Measurements from ENCODE around the gene GLCCI1. TPM values are rescaled to one million over a fixed set of nuclear protein-coding genes. Genes with fewer than 3 reads are reported as not detected.

The GLCCI1 gene
- polyA plus RNA-seq (2013) = 16.8 TPM

GRCh38 chr7:7968544-7969305, at the start of gene GLCCI1:
GLCCI1 (plus strand) TSS chr7:7968796; CDS start chr7:7969351, 555 bp downstream.
- H3K36me3 ChIP-seq (ENCODE audit: control insufficient read depth in 4 of 4, insufficient read depth in 4 of 4, low read length in 3 of 4) = no peaks in the 10 kb centered on the region
- no peaks in the 10 kb centered on the region for H3K9me3 ChIP-seq (ENCODE audit: control extremely low read depth in 1 of 5, control insufficient read depth in 4 of 5, insufficient read depth in 2 of 5, low read depth in 1 of 5, low read length in 4 of 5)
- H3K27ac ChIP-seq (ENCODE audit: insufficient read depth in 1 of 2, low read depth in 1 of 2, low read length in 2 of 2, poor library complexity in 1 of 2, severe bottlenecking in 2 of 2) = peak within 1 kb of the TSS; percentile 71 to 90
- WGBS (ENCODE audit: insufficient coverage) = 0% methylated on average over 51 of the region's 77 CpGs
- ChIA-PET CTCF (interaction anchor here (1.5 kb wide), 1 partner anchor 109 kb away, joined by 4 read pairs; no protein-coding TSS in a partner anchor), POLR2A (interaction anchor here (0.5 to 1.6 kb wide), 4 partner anchors 27 to 287 kb away, joined by 3 to 4 read pairs (median 3); no protein-coding TSS in a partner anchor)
- peak; percentile 98 to 99 (median 99) for DNase-seq
- H3K4me3 ChIP-seq (ENCODE audit: control insufficient read depth in 1 of 7, extremely low read depth in 1 of 7, insufficient read depth in 4 of 7, low read depth in 2 of 7, low read length in 6 of 7) = peak within 1 kb of the TSS; percentile 74 to 99 (median 87)
- H3K27me3 ChIP-seq (replicated peaks in 2 of 5; ENCODE audit: control insufficient read depth in 4 of 5, insufficient read depth in 5 of 5, low read length in 4 of 5) = no peaks in the 10 kb centered on the region
- H3K4me1 ChIP-seq (ENCODE audit: control extremely low read depth in 1 of 4, control insufficient read depth in 4 of 4, insufficient read depth in 4 of 4, low read length in 3 of 4) = peaks cover 12 to 38% (median 28%) of the 10 kb centered on the region in 4 experiments

DNA sequence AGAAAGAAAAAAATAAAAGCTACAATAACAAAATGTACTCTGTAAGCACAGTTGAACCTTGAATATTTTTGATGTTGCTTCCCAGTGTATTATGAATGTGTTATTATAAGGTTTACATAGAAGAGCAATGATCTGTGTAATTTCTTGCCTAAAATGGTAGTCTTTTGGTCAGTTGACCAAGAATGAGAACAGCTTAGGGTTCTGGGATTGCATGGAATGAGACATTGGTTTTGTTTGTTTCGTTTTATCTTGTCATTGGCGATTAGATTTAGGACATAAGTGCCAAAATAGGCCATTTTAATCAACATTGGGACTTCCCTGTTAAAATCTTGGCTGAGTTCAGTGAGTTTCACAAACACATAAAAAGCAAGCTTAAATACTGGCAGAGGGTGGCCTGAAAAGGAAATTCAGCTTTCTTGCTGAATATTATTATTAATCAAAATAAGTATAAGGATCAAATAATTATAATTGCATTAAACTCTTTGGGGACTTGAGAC, 49.1 kb upstream of the GLCCI1 start:
- WGBS (ENCODE audit: insufficient coverage) = 100% methylated on average over 2 of the region's 2 CpGs
- H3K4me3 ChIP-seq (ENCODE audit: control insufficient read depth in 1 of 7, extremely low read depth in 1 of 7, insufficient read depth in 4 of 7, low read depth in 2 of 7, low read length in 6 of 7) = no peak overlapping the region
- H3K27ac ChIP-seq (ENCODE audit: insufficient read depth in 1 of 2, low read depth in 1 of 2, low read length in 2 of 2, poor library complexity in 1 of 2, severe bottlenecking in 2 of 2) = no peak overlapping the region
- POLR2A ChIA-PET = no interaction called here
- no peaks in the 10 kb centered on the region for H3K36me3 ChIP-seq (ENCODE audit: control insufficient read depth in 4 of 4, insufficient read depth in 4 of 4, low read length in 3 of 4)
- CTCF ChIA-PET = interaction anchor here (0.7 to 1.6 kb wide), 2 partner anchors 9 to 53 kb away, joined by 3 to 8 read pairs; no protein-coding TSS in a partner anchor
- no peaks in the 10 kb centered on the region for H3K27me3 ChIP-seq (replicated peaks in 2 of 5; ENCODE audit: control insufficient read depth in 4 of 5, insufficient read depth in 5 of 5, low read length in 4 of 5)
- DNase-seq = no peak
- H3K9me3 ChIP-seq (ENCODE audit: control extremely low read depth in 1 of 5, control insufficient read depth in 4 of 5, insufficient read depth in 2 of 5, low read depth in 1 of 5, low read length in 4 of 5) = no peaks in the 10 kb centered on the region
- H3K4me1 ChIP-seq (ENCODE audit: control extremely low read depth in 1 of 4, control insufficient read depth in 4 of 4, insufficient read depth in 4 of 4, low read length in 3 of 4) = peaks cover 0 to 4% (median 0%) of the 10 kb centered on the region in 4 experiments

DNA sequence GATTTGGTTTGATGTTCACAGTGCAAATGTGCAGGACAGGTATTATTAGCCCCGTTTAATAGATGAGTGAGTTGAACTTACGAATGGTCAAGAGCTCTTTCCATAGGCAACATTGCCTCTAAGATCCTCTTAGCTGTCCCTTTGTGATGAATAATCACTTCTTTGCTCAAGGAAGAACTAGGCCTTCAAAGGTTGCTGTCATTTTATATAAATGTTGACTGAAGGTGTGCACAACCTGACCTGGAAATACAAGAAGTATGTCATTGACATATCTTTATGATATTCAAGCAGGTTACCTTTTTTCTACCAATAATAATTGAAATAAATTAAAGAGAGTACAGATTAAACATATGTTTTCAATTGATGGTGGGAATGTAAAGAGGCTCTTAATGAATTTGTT, 48.5 kb upstream of the GLCCI1 start:
- ChIA-PET POLR2A (interaction anchor here (0.6 kb wide), 2 partner anchors 146 to 337 kb away, joined by 3 to 4 read pairs; no protein-coding TSS in a partner anchor), CTCF (interaction anchor here (0.7 to 1.6 kb wide), 2 partner anchors 9 to 53 kb away, joined by 3 to 8 read pairs; no protein-coding TSS in a partner anchor)
- Histone ChIP-seq H3K4me1 (ENCODE audit: control extremely low read depth in 1 of 4, control insufficient read depth in 4 of 4, insufficient read depth in 4 of 4, low read length in 3 of 4) (peaks cover 0 to 4% (median 0%) of the 10 kb centered on the region in 4 experiments), H3K9me3 (ENCODE audit: control extremely low read depth in 1 of 5, control insufficient read depth in 4 of 5, insufficient read depth in 2 of 5, low read depth in 1 of 5, low read length in 4 of 5) (no peaks in the 10 kb centered on the region), H3K27ac (ENCODE audit: insufficient read depth in 1 of 2, low read depth in 1 of 2, low read length in 2 of 2, poor library complexity in 1 of 2, severe bottlenecking in 2 of 2) (no peak overlapping the region), H3K27me3 (replicated peaks in 2 of 5; ENCODE audit: control insufficient read depth in 4 of 5, insufficient read depth in 5 of 5, low read length in 4 of 5) (no peaks in the 10 kb centered on the region), H3K4me3 (ENCODE audit: control insufficient read depth in 1 of 7, extremely low read depth in 1 of 7, insufficient read depth in 4 of 7, low read depth in 2 of 7, low read length in 6 of 7) (no peak overlapping the region), H3K36me3 (ENCODE audit: control insufficient read depth in 4 of 4, insufficient read depth in 4 of 4, low read length in 3 of 4) (no peaks in the 10 kb centered on the region)
- no peak for DNase-seq
- WGBS (ENCODE audit: insufficient coverage) = no CpG with 5 or more reads among the region's 2 CpGs

DNA sequence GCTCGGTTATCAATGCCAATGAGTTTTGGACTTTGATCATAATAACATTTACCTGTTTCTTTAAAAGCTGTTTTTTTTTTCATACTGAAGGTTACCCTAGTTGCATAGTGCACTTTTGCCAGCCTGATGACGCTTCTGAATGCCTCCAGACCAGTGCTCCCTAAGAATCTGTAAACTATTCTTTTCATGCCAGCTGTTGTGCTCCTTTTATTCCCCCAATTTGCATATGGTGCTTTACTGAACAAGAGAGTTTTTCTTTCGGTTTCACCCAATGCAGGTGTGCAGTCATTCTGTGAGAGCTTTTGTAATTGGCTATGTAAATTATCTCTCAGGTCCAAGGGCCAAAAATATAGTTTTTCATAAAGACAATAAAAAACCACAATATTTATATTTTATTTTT, 48.1 kb upstream of the GLCCI1 start:
- Histone ChIP-seq H3K36me3 (ENCODE audit: control insufficient read depth in 4 of 4, insufficient read depth in 4 of 4, low read length in 3 of 4) (no peaks in the 10 kb centered on the region), H3K27ac (ENCODE audit: insufficient read depth in 1 of 2, low read depth in 1 of 2, low read length in 2 of 2, poor library complexity in 1 of 2, severe bottlenecking in 2 of 2) (no peak overlapping the region), H3K27me3 (replicated peaks in 2 of 5; ENCODE audit: control insufficient read depth in 4 of 5, insufficient read depth in 5 of 5, low read length in 4 of 5) (no peaks in the 10 kb centered on the region), H3K4me3 (ENCODE audit: control insufficient read depth in 1 of 7, extremely low read depth in 1 of 7, insufficient read depth in 4 of 7, low read depth in 2 of 7, low read length in 6 of 7) (no peak overlapping the region), H3K9me3 (ENCODE audit: control extremely low read depth in 1 of 5, control insufficient read depth in 4 of 5, insufficient read depth in 2 of 5, low read depth in 1 of 5, low read length in 4 of 5) (no peaks in the 10 kb centered on the region), H3K4me1 (ENCODE audit: control extremely low read depth in 1 of 4, control insufficient read depth in 4 of 4, insufficient read depth in 4 of 4, low read length in 3 of 4) (peaks cover 0 to 4% (median 0%) of the 10 kb centered on the region in 4 experiments)
- peak in 2 of 3 donors; percentile 3 to 34 for DNase-seq
- ChIA-PET POLR2A (interaction anchor here (0.6 kb wide), 2 partner anchors 147 to 336 kb away, joined by 3 to 4 read pairs; no protein-coding TSS in a partner anchor), CTCF (interaction anchor here (1.6 kb wide), 1 partner anchor 10 kb away, joined by 8 read pairs; no protein-coding TSS in a partner anchor)
- WGBS (ENCODE audit: insufficient coverage) = 100% methylated on average over 1 of the region's 3 CpGs

GRCh38 chr7:7921830-7922229, 46.8 kb upstream of the GLCCI1 start:
- H3K4me3 ChIP-seq (ENCODE audit: control insufficient read depth in 1 of 7, extremely low read depth in 1 of 7, insufficient read depth in 4 of 7, low read depth in 2 of 7, low read length in 6 of 7) = no peak overlapping the region
- H3K4me1 ChIP-seq (ENCODE audit: control extremely low read depth in 1 of 4, control insufficient read depth in 4 of 4, insufficient read depth in 4 of 4, low read length in 3 of 4) = peaks cover 0 to 4% (median 0%) of the 10 kb centered on the region in 4 experiments
- H3K27me3 ChIP-seq (replicated peaks in 2 of 5; ENCODE audit: control insufficient read depth in 4 of 5, insufficient read depth in 5 of 5, low read length in 4 of 5) = no peaks in the 10 kb centered on the region
- H3K9me3 ChIP-seq (ENCODE audit: control extremely low read depth in 1 of 5, control insufficient read depth in 4 of 5, insufficient read depth in 2 of 5, low read depth in 1 of 5, low read length in 4 of 5) = no peaks in the 10 kb centered on the region
- no peak for DNase-seq
- H3K36me3 ChIP-seq (ENCODE audit: control insufficient read depth in 4 of 4, insufficient read depth in 4 of 4, low read length in 3 of 4) = no peaks in the 10 kb centered on the region
- CTCF ChIA-PET = no interaction called here
- H3K27ac ChIP-seq (ENCODE audit: insufficient read depth in 1 of 2, low read depth in 1 of 2, low read length in 2 of 2, poor library complexity in 1 of 2, severe bottlenecking in 2 of 2) = no peak overlapping the region
- POLR2A ChIA-PET = no interaction called here

DNA sequence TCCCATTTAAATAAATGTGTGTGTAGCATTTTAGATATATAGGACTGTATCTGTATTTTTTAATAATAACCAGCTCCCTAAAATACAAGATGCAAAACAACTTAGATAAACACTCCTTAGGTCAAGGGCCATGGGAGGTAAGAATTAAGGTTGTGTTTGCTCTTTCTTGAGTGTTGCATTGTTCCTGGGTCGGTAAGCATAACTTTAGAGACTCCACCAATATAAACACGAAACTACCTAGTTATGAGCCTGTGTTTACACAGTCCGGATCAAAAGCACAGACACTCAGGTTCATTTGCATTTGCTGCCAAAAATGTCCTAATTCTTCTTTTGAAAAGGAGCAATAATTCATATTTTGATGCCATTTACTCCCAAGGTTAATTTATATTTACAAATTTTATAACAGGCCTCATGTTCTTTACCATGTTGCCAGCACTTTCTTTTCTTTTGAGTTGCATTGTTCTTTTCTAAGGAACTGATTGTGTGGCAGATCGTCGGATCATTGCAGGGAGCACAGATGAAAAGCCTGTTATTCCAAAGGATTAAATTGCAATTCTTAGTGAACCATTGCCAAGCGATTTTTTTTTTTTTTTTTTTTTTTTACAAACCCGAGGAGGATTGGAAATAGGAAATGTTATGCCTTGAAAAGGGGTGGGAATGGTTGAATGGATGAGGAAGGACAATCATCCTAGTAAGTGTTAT, 45.8 kb upstream of the GLCCI1 start:
- Histone ChIP-seq H3K9me3 (ENCODE audit: control extremely low read depth in 1 of 5, control insufficient read depth in 4 of 5, insufficient read depth in 2 of 5, low read depth in 1 of 5, low read length in 4 of 5) (no peaks in the 10 kb centered on the region), H3K4me1 (ENCODE audit: control extremely low read depth in 1 of 4, control insufficient read depth in 4 of 4, insufficient read depth in 4 of 4, low read length in 3 of 4) (peaks cover 0 to 4% (median 0%) of the 10 kb centered on the region in 4 experiments), H3K27ac (ENCODE audit: insufficient read depth in 1 of 2, low read depth in 1 of 2, low read length in 2 of 2, poor library complexity in 1 of 2, severe bottlenecking in 2 of 2) (no peak overlapping the region), H3K4me3 (ENCODE audit: control insufficient read depth in 1 of 7, extremely low read depth in 1 of 7, insufficient read depth in 4 of 7, low read depth in 2 of 7, low read length in 6 of 7) (no peak overlapping the region), H3K27me3 (replicated peaks in 2 of 5; ENCODE audit: control insufficient read depth in 4 of 5, insufficient read depth in 5 of 5, low read length in 4 of 5) (no peaks in the 10 kb centered on the region), H3K36me3 (ENCODE audit: control insufficient read depth in 4 of 4, insufficient read depth in 4 of 4, low read length in 3 of 4) (no peaks in the 10 kb centered on the region)
- DNase-seq = no peak
- ChIA-PET CTCF (no interaction called here), POLR2A (no interaction called here)
- WGBS (ENCODE audit: insufficient coverage) = 96% methylated on average over 4 of the region's 7 CpGs
